Caki2 (cell line): ENCODE results near the gene MYO18B. TPM values are rescaled to one million over a fixed set of nuclear protein-coding genes. Genes with fewer than 3 reads are reported as not detected.

Experiments
- DNase-seq: peaks from one replicate; pipeline ENCODE4 v3.0.0-alpha.2; 2015; ENCODE audit warnings: low read depth
- in situ Hi-C: cut with HindIII; loops from 2 replicates; pipeline ENCODE4 v1.10.0; 2016; ENCODE audit warnings: low sequenced_read_pairs, low pct_unique_long_range_greater_than_20kb, mixed read lengths
- total RNA-seq: library from RNA; depleted of rRNA; stranded (reverse); fragments of >200 nt; shearing (Covaris generic); gene quantifications from 2 replicates; pipeline ENCODE4 v1.2.3, GENCODE V29; 2014; ENCODE audit warnings: low replicate concordance

Gene MYO18B
- total RNA-seq, 1 experiment from 2014 or later: not detected

DNA sequence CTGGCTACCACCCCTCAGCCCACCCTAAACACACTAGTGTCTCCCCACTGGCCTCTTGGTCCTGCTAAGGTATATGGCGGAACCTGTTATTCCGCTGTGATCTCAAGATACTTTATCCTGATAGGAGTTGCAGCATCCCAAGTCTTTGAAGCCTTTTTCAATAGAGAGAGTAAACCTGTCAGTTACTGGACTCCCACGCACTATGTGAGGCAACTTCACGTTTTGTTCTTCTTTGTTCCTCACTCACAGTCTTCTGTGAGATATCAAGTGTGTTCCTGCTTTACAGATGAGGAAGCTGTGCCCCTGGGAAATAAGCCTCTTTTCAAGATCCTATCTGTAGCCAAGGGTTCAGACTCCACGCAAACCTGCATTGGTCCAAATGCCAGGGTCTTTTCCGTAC is 127.8 kb downstream of the MYO18B start:
- in situ Hi-C loops: no loop called here
- no peak for DNase-seq

DNA sequence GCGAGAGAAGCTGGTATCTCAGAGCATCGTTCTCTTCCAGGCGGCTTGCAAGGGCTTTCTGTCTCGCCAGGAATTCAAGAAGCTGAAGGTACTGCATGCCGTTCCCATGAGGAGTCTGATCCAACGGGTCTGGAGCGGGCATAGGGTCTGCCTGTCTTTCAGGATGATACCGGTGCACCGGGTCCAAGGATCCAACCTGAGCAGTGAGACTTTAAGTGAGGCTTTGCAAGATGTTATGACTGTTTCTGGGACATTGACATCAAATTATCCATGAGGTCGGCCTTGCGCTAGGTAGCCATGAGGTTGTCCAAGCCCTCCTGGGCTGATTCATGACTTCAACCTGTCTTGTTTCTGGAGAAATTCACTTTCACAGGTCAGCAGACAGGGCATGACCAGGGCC is 132.3 kb downstream of the MYO18B start:
- DNase-seq: no peak

DNA sequence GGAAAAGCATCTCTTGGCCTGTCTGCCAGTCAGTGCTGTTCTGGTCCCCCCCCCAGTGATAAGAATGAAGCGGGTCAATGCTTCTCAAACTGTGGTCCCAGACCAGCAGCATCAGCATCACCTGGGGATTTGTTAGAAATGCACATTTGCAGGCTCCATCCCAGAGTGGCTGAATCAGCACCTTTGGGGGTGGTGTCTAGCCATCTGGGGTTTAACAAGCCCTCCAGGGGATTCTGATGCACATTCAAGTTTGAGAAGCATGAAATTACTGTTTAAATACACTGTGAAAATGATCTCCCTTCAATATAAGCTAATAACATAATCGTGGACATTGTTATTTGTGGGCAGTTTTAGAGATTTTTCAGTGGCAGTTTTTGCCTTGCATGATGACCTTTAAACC is 133.5 kb downstream of the MYO18B start:
- in situ Hi-C loops: no loop called here
- no peak for DNase-seq

More for the DNA sequence above, 132.3 kb downstream of the MYO18B start:
- in situ Hi-C loops: no loop called here

DNA sequence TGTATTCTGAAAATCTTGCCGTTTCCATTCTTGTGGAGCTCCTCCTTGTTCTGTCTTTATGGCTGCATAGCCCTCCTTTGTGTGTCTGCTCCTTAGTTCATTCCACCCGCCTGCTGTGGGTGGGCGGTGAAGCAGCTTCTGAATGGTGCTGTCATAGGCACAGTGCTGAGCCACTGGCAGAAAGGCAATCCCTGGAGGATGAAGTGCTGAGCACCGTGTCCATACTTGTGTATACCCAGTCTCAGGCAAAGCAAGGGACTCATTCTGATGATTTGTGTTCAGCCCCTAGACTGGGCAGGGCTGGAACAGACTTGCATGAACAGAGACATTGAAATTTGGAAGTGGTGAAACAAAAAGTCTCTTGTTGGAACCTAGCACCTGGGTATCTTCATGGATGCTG is 134.9 kb downstream of the MYO18B start:
- in situ Hi-C loops: no loop called here
- no peak for DNase-seq

DNA sequence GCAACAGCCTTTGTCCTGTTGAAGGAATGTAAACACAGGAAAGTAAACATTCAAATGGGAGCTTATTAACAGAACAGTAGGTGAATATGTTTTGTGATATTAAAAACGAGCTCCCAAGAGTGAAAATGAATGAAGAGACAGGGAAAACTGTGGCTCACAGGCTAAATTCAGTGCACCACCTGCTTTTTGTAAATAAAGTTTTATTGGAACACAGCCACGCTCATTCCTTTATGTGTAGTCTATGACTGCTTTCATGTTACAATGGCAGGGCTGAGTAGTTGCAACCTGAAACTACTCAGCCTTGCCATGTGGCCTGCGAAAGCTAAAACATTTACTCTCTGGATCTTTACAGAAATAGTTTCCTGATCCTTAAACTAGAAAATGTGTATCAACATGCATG is 136.9 kb downstream of the MYO18B start:
- no peak for DNase-seq
- in situ Hi-C loops: no loop called here

DNA sequence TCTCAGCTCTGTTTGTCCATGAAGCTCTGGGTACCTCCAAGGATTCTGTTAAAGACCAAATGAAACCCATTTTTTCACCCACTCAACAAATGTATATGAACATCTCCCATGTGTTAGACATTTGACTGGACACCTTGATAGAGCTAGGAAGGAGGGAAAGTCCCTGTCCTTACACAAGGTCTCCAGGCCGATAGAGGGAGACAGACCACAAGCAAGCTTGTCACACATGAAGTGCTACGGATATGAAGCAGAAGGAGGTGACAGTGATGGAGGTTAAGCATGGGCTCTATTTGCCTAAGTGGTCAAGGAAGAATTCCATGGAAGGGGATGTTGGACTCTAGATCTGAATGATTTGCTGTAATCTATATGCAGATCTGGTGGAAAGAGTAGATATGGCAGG is 138.5 kb downstream of the MYO18B start:
- DNase-seq: peak; percentile 22
- in situ Hi-C loops: no loop called here

DNA sequence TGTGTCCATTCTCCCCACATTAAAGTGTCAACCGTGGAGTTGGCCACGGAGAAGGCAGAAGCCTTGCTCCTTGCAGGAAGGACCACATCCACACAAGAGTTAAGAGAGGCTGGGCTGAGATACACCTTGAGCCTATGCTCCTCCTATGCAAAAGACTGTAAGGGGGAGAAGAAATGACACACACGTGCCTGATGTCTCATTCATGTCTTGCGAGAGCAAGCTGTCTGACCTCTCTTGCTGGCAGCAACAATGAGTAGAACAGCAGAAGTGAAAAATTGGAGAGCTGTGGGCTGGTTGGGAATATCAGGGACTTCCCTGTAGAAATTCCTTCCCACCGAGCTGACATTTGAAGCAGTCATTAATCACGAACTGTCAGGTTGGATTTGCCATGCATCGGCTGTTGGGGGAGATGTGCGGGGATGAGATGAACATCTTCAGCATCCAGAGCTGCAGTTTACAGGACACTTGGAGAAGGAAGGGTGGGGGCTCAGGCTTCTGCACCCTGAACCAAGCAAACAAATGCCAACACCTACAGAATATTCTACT is 139.3 kb downstream of the MYO18B start:
- in situ Hi-C loops: no loop called here
- DNase-seq: no peak

DNA sequence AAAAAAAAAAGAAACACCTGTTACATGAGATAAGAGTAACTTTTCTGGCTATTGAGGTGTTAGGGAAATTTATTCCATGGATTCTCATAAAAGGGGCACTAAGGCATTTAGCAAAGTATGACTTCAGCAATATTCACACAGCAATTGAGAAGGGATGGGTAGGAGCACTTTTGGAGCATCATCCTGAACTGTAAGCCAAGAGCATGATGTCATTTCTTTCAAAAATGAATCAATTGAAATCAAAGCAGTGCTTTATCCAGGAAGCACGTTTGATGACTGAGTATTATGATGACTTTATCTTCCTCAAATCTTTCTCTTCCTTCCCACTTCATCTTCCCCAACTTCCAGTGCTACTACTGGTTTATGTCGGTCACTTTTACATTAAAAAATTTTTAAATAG is 140.4 kb downstream of the MYO18B start:
- in situ Hi-C loops: no loop called here

DNA sequence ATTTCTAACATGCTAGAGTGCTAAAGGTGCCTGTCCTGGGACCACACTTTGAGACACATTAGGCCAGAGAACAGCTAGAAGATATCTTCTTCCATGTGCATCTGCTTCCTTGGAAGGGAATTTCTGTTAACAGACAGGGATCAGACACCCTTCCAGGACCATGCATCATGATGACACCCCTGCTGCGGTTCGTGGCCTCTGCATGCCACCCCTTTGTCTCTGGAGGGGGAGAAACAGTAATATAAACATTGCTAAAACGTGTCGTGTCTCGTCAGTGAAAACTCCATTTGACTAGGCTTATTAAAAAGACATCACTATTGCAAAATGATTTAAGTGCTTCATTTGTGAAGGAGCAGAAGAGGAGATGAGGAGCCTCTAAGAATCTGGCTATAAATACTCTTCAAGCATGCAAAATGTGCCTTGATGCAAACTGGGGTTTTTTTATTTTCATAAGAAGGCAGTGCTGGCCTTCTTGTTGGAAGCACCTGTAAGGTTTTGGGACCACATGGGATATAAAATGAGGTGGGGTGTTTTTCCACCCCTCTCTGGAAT is 141.6 kb downstream of the MYO18B start:
- DNase-seq: no peak
- in situ Hi-C loops: no loop called here

More for the DNA sequence above, 140.4 kb downstream of the MYO18B start:
- no peak for DNase-seq

DNA sequence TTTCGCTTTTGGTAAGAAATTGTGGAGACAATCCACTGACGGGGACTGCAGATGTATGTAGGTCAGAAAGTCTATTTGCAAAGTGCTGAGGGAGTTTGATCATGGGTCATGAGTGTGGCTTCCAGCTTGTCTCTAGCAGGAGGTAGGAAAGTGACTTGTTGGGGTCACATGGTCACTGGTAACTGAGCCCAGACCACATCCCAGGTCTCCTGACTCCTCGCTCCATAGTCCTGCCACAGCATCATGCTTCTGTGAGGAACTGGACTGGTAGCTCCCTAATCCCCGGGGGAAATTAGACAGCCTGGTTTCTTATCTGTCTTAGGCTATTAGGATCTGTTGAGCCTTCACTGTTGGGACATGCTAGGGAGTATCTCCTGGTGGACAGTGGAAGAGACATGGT is 142.1 kb downstream of the MYO18B start:
- in situ Hi-C loops: no loop called here

DNA sequence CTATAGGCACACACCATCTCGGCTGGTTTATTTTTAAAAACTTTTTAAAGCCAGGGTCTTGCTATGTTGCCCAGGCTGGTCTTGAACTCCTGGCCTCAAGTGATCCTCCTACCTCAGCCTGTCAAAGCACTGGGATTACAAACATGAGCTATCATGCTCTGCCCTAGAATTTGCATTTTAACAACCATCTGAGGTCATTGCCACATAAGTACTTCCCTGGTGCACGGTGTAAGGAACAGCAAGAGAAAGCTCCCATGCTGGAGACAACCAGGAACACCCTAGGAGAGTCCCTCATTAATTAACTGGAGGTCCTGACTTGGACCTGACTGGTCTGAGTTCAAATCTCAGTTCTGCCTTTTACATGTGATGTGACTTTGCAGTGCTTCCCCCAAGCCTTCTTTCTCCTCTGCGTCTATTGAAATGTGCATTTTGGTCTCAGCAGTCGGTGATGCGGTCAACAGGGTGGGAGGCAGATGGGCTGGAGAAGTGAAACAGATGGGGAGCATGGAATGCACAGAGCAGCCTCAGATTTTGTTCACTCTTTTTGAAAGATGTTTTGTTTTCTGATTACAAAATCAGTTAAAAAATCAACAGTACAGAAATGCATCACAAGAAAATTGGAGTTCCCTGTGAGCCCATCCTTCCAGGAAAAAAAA is 146.5 kb downstream of the MYO18B start:
- no peak for DNase-seq
- in situ Hi-C loops: no loop called here

More for the DNA sequence above, 142.1 kb downstream of the MYO18B start:
- DNase-seq: no peak

DNA sequence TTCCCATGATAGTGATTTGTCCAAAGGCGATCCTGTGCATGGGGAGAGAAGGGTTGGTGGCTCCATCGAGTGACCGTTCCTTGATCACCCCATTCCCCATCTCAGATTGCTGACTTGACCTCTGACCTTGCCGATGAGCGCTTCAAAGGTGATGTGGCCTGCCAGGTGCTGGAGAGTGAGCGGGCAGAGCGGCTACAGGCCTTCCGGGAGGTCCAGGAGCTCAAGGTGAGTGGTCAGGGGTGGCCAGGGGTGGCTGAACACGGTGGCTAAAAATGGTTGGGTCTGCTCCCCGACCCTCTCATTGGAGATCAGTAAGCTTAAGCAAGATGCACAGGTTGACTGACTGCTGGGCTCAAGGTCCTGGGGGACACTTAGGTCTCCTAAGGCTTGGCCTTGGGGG is 148.7 kb downstream of the MYO18B start:
- DNase-seq: no peak
- in situ Hi-C loops: no loop called here

DNA sequence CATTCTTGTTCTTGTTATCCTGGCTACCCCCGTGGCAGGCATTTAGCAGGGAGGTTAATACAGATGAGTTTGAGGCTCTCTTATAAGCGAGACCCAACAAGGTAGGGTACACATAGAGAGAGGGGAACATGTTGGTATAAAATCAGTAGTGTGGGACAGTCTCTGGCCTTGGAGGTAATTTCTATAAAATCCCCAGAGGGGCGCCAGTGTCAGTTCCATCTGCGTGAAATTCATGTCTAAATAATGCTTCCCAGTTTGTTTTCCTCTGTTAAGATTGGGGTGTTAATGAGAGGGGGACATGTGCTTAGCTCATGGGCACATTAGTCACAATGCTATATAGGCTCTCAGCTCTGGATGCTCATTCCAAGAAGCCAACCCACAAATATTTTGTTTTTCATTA is 150.7 kb downstream of the MYO18B start:
- in situ Hi-C loops: no loop called here
- DNase-seq: no peak

DNA sequence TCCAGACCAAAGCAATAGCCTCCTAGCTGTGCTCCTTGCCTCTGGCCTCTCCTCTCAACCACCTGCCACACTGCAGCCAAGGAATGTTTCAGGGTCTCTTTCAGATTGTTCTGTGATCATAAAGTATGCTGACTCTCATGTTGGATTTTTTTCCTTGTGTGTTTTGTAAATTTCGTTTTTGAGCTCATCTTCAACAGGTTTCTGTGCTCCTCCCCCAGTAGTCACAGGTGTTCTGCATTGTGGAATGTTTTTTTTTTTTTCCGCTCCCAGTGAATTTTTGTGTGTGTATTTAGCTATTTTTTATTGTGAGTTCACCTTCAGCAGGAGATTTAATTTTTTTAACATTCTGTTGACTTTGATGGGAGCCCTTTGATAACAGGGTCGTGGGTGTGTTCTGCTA is 153.7 kb downstream of the MYO18B start:
- in situ Hi-C loops: no loop called here
- DNase-seq: no peak

DNA sequence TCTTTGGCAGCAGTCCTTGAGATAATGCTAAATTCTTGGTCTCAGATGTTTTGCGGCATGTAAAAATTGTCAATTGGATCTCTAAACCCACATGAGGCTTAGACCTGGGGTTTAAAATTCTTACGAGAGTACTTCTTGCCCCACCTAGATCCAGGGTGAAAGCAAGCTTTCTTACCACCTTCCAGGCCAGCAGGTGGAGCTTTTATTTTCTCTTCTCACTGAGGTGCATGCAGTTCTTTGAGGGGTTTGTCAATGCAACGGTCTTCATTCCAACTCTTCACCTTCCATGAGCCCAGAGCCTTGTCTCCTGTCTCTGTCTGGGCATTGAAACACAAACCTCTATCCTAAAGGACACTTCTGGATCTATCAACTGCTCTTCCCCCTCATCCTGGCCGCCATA is 154.1 kb downstream of the MYO18B start:
- no peak for DNase-seq
- in situ Hi-C loops: no loop called here

DNA sequence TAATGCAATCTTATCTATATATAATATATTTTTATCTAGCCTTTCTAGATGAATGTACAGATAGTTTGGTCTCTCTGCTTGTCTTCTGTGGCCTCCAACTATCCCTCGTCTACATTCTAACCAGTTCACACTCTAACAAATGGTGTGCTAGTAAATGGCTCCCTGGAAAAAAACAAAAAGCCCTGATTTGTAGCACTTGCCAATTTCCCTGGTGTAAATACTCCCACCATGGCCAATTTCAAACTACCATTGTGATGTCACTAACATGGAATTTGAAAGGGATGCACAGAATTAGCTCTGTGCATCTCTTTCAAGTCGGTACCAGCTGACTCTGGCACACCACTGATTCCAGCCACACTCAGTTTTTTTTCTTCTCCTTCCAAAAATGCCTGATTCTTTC is 154.6 kb downstream of the MYO18B start:
- no peak for DNase-seq
- in situ Hi-C loops: no loop called here

DNA sequence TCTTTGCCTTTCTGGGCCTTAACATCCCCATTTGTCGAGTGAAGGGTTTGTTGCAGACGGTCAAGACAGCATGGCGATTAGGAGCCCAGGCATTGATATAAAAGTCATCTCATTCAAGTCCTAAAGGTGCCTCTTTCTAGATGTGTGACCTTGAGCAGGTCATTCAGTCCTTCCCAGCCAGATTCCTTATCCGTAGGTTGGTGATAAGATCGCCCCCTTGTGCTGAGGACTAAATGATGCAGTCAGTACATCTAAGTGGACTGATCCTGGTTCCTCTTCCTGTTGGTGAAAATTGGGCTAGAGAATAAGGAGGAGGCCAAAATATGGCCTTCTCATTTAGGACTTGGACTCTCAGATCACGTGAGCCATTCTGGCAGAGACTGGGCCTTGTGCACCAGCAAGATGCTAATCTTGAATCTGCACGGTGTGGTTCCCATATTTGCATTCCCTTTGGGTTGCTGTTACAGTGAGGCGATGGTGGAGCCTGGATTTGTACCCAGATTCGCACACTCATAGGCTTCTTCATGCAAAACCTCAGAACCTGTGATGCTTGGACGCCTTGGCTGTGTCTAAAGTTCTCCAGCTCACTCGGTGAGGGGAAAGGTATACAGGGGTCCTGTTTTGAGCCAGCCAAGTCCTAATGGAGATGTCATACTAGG is 156.8 kb downstream of the MYO18B start:
- in situ Hi-C loops: no loop called here
- DNase-seq: peak; percentile 8

DNA sequence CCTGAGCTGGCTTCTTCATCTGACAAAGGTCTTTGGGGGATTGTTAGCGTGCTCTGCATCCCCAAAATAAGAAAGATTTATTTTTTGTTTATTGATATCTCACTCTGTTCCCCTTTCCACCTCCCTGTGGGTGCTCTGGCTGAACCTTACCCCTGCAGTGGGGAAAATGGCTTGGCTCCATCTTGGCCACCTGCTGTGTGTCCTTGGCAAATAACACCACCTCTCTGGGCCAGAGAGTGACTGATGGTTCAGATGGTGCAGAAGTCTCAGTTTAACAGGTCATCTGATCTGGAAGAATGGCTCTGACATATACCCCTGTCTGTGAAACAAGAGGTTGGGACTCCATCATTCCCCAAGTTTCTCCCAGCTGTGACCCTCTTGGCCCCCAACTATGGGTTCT is 157.6 kb downstream of the MYO18B start:
- no peak for DNase-seq
- in situ Hi-C loops: no loop called here

DNA sequence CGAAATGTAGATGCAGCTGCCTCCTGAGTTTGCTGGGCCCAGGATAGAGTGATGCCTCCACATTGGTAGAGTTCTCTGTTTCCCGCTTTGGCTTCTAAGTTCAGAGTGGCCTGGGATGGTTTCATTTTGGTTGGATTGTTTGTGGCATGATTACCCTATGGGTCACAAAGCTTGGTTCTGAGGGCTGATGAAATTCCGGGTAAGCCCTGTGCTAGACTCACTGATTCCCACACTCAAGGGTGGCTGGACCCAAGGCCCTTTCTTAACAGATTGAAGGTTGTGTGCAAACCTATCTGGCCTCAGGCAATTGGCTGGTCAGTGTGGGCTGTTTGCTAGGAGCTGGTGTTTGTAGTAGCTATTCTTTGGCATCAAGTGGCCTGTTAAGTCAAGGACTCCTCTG is 158.4 kb downstream of the MYO18B start:
- in situ Hi-C loops: no loop called here
- DNase-seq: no peak

DNA sequence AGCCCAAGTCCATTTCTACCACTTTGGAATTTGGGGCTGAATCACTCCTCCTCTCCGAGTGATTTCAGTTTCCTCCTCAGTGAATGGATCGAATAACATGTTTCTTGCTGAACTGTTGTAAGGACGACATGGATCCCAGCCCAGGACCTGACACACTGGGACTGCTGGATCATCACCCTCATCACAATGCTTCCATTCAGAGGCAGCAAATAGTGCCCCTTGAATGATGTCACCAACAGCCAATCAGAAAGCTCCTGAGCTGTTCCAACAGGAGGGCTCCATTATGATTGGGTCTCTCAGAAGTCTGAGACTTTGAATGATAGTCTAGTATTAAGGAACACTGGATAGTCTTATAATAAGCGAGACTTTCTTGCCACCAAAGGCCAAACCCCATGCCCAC is 158.9 kb downstream of the MYO18B start:
- in situ Hi-C loops: no loop called here
- DNase-seq: no peak
